IMR-90 (cell line): ENCODE measurements around the gene REPS2. TPM values are rescaled to one million over a fixed set of nuclear protein-coding genes. Genes with fewer than 3 reads are reported as not detected.

ENCODE experiments used
- ATAC-seq: fragments of 200-7000 bp; cut with Tn5 transposase; 2 replicates; pipeline ENCODE4 v1.9.1; 2020; ENCODE audit warnings: low read depth, mild to moderate bottlenecking, moderate library complexity
- BruUV-seq: library from RNA; stranded (reverse); fragments of 400-500 nt; replicated peaks from 2 replicates; lab custom pipeline; 2021; lab: Mats Ljungman, UMichigan
- CTCF ChIA-PET: fragments of 300-600 bp; formaldehyde crosslinking; extraction: SDS; loops from one replicate; lab custom pipeline; 2021; ENCODE audit warnings: antibody characterized with exemption; lab: Yijun Ruan, JAX
- POLR2A ChIA-PET: fragments of 300-600 bp; sonication (Branson Sonifier 250); formaldehyde crosslinking; loops from one replicate; lab custom pipeline; 2022; ENCODE audit warnings: antibody characterized with exemption; ENCODE audit not compliant: unreplicated experiment; lab: Charles Lee
- DNase-seq: peaks from one replicate; pipeline ENCODE4 v3.0.0; 2013
- H2AFZ ChIP-seq: replicated peaks from 2 replicates; pipeline ENCODE3; 2013; ENCODE audit warnings: low read length, mild to moderate bottlenecking; ENCODE audit not compliant: poor library complexity
- H2AK5ac ChIP-seq: 2 replicates; pipeline ENCODE4 v1.6.1; 2013; ENCODE audit warnings: low read depth, low read length, inconsistent platforms
- H2AK9ac ChIP-seq: replicated peaks from 2 replicates; pipeline ENCODE3; 2013; ENCODE audit warnings: mild to moderate bottlenecking, low read depth, low read length, moderate library complexity; ENCODE audit not compliant: poor library complexity
- H2BK120ac ChIP-seq: 2 replicates; pipeline ENCODE4 v1.6.1; 2013; ENCODE audit warnings: low read depth, low read length, inconsistent platforms
- H2BK15ac ChIP-seq: 3 replicates; pipeline ENCODE4 v1.6.1; 2013; ENCODE audit warnings: low read depth, low read length, inconsistent platforms
- H2BK20ac ChIP-seq: 2 replicates; pipeline ENCODE4 v1.6.1; 2013; ENCODE audit warnings: low read depth, mild to moderate bottlenecking, inconsistent platforms, low read length, moderate library complexity
- H2BK5ac ChIP-seq: 2 replicates; pipeline ENCODE4 v1.6.1; 2013; ENCODE audit warnings: mild to moderate bottlenecking, low read depth, low read length, inconsistent platforms; ENCODE audit not compliant: poor library complexity, severe bottlenecking
- H3K14ac ChIP-seq: replicated peaks from 2 replicates; pipeline ENCODE4 v1.6.1; 2013; ENCODE audit warnings: low read depth, low read length, inconsistent platforms
- H3K18ac ChIP-seq: 2 replicates; pipeline ENCODE4 v1.6.1; 2013; ENCODE audit warnings: low read depth, low read length, control low read depth
- H3K23ac ChIP-seq: 2 replicates; pipeline ENCODE4 v1.6.1; 2013; ENCODE audit warnings: low read depth, low read length, inconsistent platforms
- H3K27ac ChIP-seq: 2 replicates; pipeline ENCODE4 v1.5.1; 2013; ENCODE audit warnings: mild to moderate bottlenecking, control low read depth, low read length; ENCODE audit not compliant: insufficient read depth
- H3K27me3 ChIP-seq: 2 replicates; pipeline ENCODE4 v1.6.1; 2013; ENCODE audit warnings: low read length; ENCODE audit not compliant: control insufficient read depth, insufficient read depth
- H3K36me3 ChIP-seq: 2 replicates; pipeline ENCODE4 v1.6.1; 2013; ENCODE audit warnings: low read length, mixed read lengths; ENCODE audit not compliant: control insufficient read depth, insufficient read depth
- H3K4ac ChIP-seq: 2 replicates; pipeline ENCODE4 v1.6.1; 2013; ENCODE audit warnings: low read depth, low read length, inconsistent platforms
- H3K4me1 ChIP-seq: 2 replicates; pipeline ENCODE4 v1.6.1; 2013; ENCODE audit warnings: low read length, mixed read lengths; ENCODE audit not compliant: control insufficient read depth, insufficient read depth
- H3K4me2 ChIP-seq: 2 replicates; pipeline ENCODE4 v1.6.1; 2013; ENCODE audit warnings: low read depth, mild to moderate bottlenecking, control low read depth, low read length, moderate library complexity
- H3K4me3 ChIP-seq: 2 replicates; pipeline ENCODE4 v1.5.1; 2013; ENCODE audit warnings: low read depth, mild to moderate bottlenecking, control low read depth, low read length, moderate library complexity; ENCODE audit not compliant: insufficient read depth
- H3K56ac ChIP-seq: 2 replicates; pipeline ENCODE4 v1.6.1; 2013; ENCODE audit warnings: low read length, inconsistent platforms; ENCODE audit not compliant: insufficient read depth; ENCODE audit errors: extremely low read depth
- H3K79me1 ChIP-seq, 2 experiments: 2 replicates each; pipeline ENCODE4 v1.6.1; 2013; ENCODE audit warnings: low read length in 2 of 2, inconsistent platforms in 1 of 2, low read depth in 1 of 2
- H3K9ac ChIP-seq: 2 replicates; pipeline ENCODE4 v1.6.1; 2013; ENCODE audit warnings: low read depth, low read length, control low read depth
- H3K9me1 ChIP-seq: 2 replicates; pipeline ENCODE4 v1.6.1; 2013; ENCODE audit warnings: low read length, inconsistent platforms; ENCODE audit not compliant: insufficient read depth
- H3K9me3 ChIP-seq: 2 replicates; pipeline ENCODE4 v1.6.1; 2013; ENCODE audit warnings: low read length; ENCODE audit not compliant: control insufficient read depth, insufficient read depth
- H4K20me1 ChIP-seq: 2 replicates; pipeline ENCODE4 v1.6.1; 2013; ENCODE audit warnings: low read length, inconsistent platforms; ENCODE audit not compliant: insufficient read depth
- H4K5ac ChIP-seq: 2 replicates; pipeline ENCODE4 v1.6.1; 2013; ENCODE audit warnings: mild to moderate bottlenecking, low read depth, low read length, control low read depth
- H4K8ac ChIP-seq, 2 experiments: 2 replicates each; pipeline ENCODE4 v1.6.1; 2013; ENCODE audit warnings: low read depth in 2 of 2, low read length in 2 of 2, control low read depth in 1 of 2, inconsistent platforms in 1 of 2
- H4K91ac ChIP-seq: 2 replicates; pipeline ENCODE4 v1.6.1; 2013; ENCODE audit warnings: low read depth, low read length, inconsistent platforms; ENCODE audit not compliant: insufficient read depth
- BHLHE40 ChIP-seq: fragments of 150-350 bp; IDR thresholded peaks from 2 replicates; pipeline ENCODE4 v1.6.1; 2016; ENCODE audit warnings: mild to moderate bottlenecking, low read depth, low read length
- CEBPB ChIP-seq: IDR thresholded peaks from 2 replicates; pipeline ENCODE4 v1.6.1; 2012; ENCODE audit warnings: low read depth, low read length, improper control_type of control experiment
- CHD1 ChIP-seq: IDR thresholded peaks from 2 replicates; pipeline ENCODE4 v1.6.1; 2012; ENCODE audit warnings: low read depth, low read length, improper control_type of control experiment
- FOS ChIP-seq: fragments of 150-350 bp; IDR thresholded peaks from 2 replicates; pipeline ENCODE4 v1.6.1; 2016; ENCODE audit warnings: low read depth, low read length
- MAZ ChIP-seq: IDR thresholded peaks from 2 replicates; pipeline ENCODE4 v1.6.1; 2012; ENCODE audit warnings: low read depth, mild to moderate bottlenecking, low read length, improper control_type of control experiment, moderate library complexity, borderline replicate concordance
- MXI1 ChIP-seq: IDR thresholded peaks from 2 replicates; pipeline ENCODE4 v1.6.1; 2012; ENCODE audit warnings: low read depth, mild to moderate bottlenecking, low read length, moderate library complexity, borderline replicate concordance
- NFE2L2 ChIP-seq: fragments of 150-350 bp; IDR thresholded peaks from 2 replicates; pipeline ENCODE4 v1.6.1; 2016; ENCODE audit warnings: low read depth, mild to moderate bottlenecking, low read length
- POLR2A ChIP-seq: IDR thresholded peaks from 2 replicates; pipeline ENCODE4 v1.6.1; 2012; ENCODE audit warnings: mild to moderate bottlenecking, low read depth, low read length
- RAD21 ChIP-seq: IDR thresholded peaks from 2 replicates; pipeline ENCODE4 v1.6.1; 2012; ENCODE audit warnings: low read length, improper control_type of control experiment
- RCOR1 ChIP-seq: IDR thresholded peaks from 2 replicates; pipeline ENCODE4 v1.6.1; 2012; ENCODE audit warnings: mild to moderate bottlenecking, low read length, improper control_type of control experiment; ENCODE audit not compliant: insufficient replicate concordance
- RFX5 ChIP-seq: IDR thresholded peaks from 2 replicates; pipeline ENCODE4 v1.8.0; 2012; ENCODE audit warnings: low read depth, mild to moderate bottlenecking, low read length, moderate library complexity
- SMC3 ChIP-seq: fragments of 150-350 bp; IDR thresholded peaks from 2 replicates; pipeline ENCODE4 v1.6.1; 2016; ENCODE audit warnings: low read depth, mild to moderate bottlenecking, antibody characterized with exemption, low read length, moderate library complexity
- WGBS, 2 experiments: methylation state at CpG; one replicate each; pipeline versions ENCODE4 v1.1.5 to v1.1.7; 2013; ENCODE audit warnings: missing lambda C conversion rate in 2 of 2; ENCODE audit not compliant: insufficient read length in 1 of 2; ENCODE audit errors: extremely low coverage in 2 of 2; 5-methylcytosine and 5-hydroxymethylcytosine counted together
- dilution Hi-C: fragments of 300-500 bp; cut with HindIII; formaldehyde crosslinking; loops from one replicate; pipeline ENCODE4 v1.14.3; 2018; ENCODE audit warnings: low sequenced_read_pairs; ENCODE audit not compliant: unreplicated experiment
- in situ Hi-C: fragments of 300-500 bp; cut with MboI; formaldehyde crosslinking; loops from 3 replicates; pipeline ENCODE4 v1.14.3; 2019; ENCODE audit warnings: low sequenced_read_pairs, inconsistent platforms, mixed read lengths
- intact Hi-C: fragments of 100-400 bp; cut with micrococcal nuclease; formaldehyde crosslinking; loops from 2 replicates; pipeline ENCODE4 v1.10.0; 2022
- polyA plus RNA-seq, 3 experiments: library from polyadenylated mRNA; depleted of rRNA; stranded (reverse); fragments of >200 nt; gene quantifications; 2 replicates each; pipeline ENCODE4 v1.2.3, GENCODE V29; 2012; ENCODE audit warnings: low replicate concordance in 1 of 3
- total RNA-seq: library from RNA; depleted of rRNA; stranded (reverse); fragments of >200 nt; gene quantifications from 2 replicates; pipeline ENCODE4 v1.2.3, GENCODE V29; 2012
- TF ChIP-seq, protein P1 (sequence below): fragments of 150-350 bp; IDR thresholded peaks from 2 replicates; pipeline ENCODE4 v1.6.1; 2016; ENCODE audit warnings: low read depth, mild to moderate bottlenecking, low read length, moderate library complexity, borderline replicate concordance
- TF ChIP-seq, protein P2 (sequence below): fragments of 150-350 bp; IDR thresholded peaks from 2 replicates; pipeline ENCODE4 v1.6.1; 2017; ENCODE audit warnings: mild to moderate bottlenecking, antibody characterized with exemption, low read length, low read depth
- TF ChIP-seq, protein P3 (sequence below): conservative IDR thresholded peaks from 2 replicates; pipeline ENCODE4 v1.5.1; 2012; ENCODE audit warnings: mild to moderate bottlenecking, low read depth, low read length, improper control_type of control experiment

The REPS2 gene
- total and polyA plus RNA-seq, 2 of the 4 experiments (the other 2 are of a cell fraction): 0.02 to 0.18 TPM

DNA sequence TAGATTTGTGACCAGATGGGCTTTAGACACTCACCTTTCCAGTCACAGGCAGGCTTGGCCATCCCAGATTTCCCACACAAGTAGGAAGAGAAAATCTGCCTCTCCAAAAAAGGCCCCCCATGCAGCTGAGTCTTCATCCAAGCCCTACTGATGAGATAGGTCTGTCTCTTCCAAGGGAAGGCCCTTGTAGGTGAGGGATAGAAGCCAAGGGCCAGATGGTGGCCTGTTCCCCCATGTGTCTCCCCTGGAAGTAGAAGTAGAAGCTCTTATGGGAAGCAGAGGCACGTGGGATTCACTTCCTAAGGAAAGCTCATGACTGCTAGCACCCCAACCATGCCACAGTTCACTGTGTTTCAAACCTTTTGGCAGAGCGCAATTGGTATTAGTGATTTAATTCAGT lies 81.5 kb downstream of the REPS2 start:
- Histone ChIP-seq H3K4ac (no peak overlapping the region), H2BK120ac (no peak overlapping the region), H2BK5ac (no peak overlapping the region), H3K14ac (no peak overlapping the region), H3K79me1 (no peaks in the 10 kb centered on the region), H3K4me1 (no peaks in the 10 kb centered on the region), H3K9ac (no peak overlapping the region), H2BK15ac (no peak overlapping the region), H2AFZ (no peak overlapping the region), H4K91ac (no peak overlapping the region), H2AK9ac (no peak overlapping the region), H4K5ac (no peak overlapping the region), H4K8ac (no peak overlapping the region), H2BK20ac (no peak overlapping the region), H3K27me3 (peaks cover 23% of the 10 kb centered on the region), H3K9me1 (no peaks in the 10 kb centered on the region), H3K27ac (no peak overlapping the region), H3K4me3 (no peak overlapping the region), H3K4me2 (no peak overlapping the region), H4K20me1 (no peaks in the 10 kb centered on the region), H3K36me3 (no peaks in the 10 kb centered on the region), H3K56ac (no peak overlapping the region), H3K18ac (no peak overlapping the region), H3K23ac (no peak overlapping the region), H3K9me3 (no peaks in the 10 kb centered on the region), H2AK5ac (no peak overlapping the region)
- intact Hi-C loops: no loop called here
- in situ Hi-C loops: no loop called here
- ChIA-PET POLR2A (no interaction called here), CTCF (interaction anchor here (1.0 kb wide), 1 partner anchor 19 kb away, joined by 4 read pairs; no protein-coding TSS in a partner anchor)
- no peak for ATAC-seq
- no TSS peak for BruUV-seq
- no CpG with 5 or more reads among the region's 2 CpGs for WGBS, 2 experiments
- no peak for DNase-seq
- dilution Hi-C loops: no loop called here
- TF ChIP-seq RCOR1 (no peak), CHD1 (no peak), CEBPB (no peak), SMC3 (no peak), BHLHE40 (no peak), MAZ (no peak), POLR2A (no peak), RAD21 (no peak), NFE2L2 (no peak), RFX5 (no peak), MXI1 (no peak), FOS (no peak)
- TF ChIP-seq, protein P1, sequence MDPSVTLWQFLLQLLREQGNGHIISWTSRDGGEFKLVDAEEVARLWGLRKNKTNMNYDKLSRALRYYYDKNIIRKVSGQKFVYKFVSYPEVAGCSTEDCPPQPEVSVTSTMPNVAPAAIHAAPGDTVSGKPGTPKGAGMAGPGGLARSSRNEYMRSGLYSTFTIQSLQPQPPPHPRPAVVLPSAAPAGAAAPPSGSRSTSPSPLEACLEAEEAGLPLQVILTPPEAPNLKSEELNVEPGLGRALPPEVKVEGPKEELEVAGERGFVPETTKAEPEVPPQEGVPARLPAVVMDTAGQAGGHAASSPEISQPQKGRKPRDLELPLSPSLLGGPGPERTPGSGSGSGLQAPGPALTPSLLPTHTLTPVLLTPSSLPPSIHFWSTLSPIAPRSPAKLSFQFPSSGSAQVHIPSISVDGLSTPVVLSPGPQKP: no peak
- TF ChIP-seq, protein P2, sequence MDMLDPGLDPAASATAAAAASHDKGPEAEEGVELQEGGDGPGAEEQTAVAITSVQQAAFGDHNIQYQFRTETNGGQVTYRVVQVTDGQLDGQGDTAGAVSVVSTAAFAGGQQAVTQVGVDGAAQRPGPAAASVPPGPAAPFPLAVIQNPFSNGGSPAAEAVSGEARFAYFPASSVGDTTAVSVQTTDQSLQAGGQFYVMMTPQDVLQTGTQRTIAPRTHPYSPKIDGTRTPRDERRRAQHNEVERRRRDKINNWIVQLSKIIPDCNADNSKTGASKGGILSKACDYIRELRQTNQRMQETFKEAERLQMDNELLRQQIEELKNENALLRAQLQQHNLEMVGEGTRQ: no peak
- TF ChIP-seq, protein P3, sequence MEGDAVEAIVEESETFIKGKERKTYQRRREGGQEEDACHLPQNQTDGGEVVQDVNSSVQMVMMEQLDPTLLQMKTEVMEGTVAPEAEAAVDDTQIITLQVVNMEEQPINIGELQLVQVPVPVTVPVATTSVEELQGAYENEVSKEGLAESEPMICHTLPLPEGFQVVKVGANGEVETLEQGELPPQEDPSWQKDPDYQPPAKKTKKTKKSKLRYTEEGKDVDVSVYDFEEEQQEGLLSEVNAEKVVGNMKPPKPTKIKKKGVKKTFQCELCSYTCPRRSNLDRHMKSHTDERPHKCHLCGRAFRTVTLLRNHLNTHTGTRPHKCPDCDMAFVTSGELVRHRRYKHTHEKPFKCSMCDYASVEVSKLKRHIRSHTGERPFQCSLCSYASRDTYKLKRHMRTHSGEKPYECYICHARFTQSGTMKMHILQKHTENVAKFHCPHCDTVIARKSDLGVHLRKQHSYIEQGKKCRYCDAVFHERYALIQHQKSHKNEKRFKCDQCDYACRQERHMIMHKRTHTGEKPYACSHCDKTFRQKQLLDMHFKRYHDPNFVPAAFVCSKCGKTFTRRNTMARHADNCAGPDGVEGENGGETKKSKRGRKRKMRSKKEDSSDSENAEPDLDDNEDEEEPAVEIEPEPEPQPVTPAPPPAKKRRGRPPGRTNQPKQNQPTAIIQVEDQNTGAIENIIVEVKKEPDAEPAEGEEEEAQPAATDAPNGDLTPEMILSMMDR: no peak
